BE2C (cell line): Measurements from ENCODE around the gene CLEC4D.
"Not testable (repeated sequence)": the region's sequence is repeated elsewhere in the genome, so short reads cannot be mapped to it uniquely, and the experiment has no call there.

ENCODE experiments used
- DNase-seq: peaks from one replicate; pipeline ENCODE4 v3.0.0-alpha.2; 2020
- H3K27me3 ChIP-seq: fragments of 250-450 bp; sonication (Bioruptor Pico); 2 replicates; pipeline ENCODE4 v1.5.1; 2020; ENCODE audit warnings: mild to moderate bottlenecking
- H3K36me3 ChIP-seq: fragments of 250-450 bp; sonication (Bioruptor Pico); 2 replicates; pipeline ENCODE4 v1.5.1; 2020; ENCODE audit warnings: mild to moderate bottlenecking
- H3K4me1 ChIP-seq: fragments of 250-450 bp; sonication (Bioruptor Pico); 2 replicates; pipeline ENCODE4 v1.5.1; 2020
- H3K4me3 ChIP-seq: 2 replicates; pipeline ENCODE4 v1.5.1; 2011; ENCODE audit warnings: low read depth, low read length
- H3K9me3 ChIP-seq: fragments of 250-450 bp; sonication (Bioruptor Pico); 2 replicates; pipeline ENCODE4 v1.5.1; 2020
- CTCF ChIP-seq: IDR thresholded peaks from 2 replicates; pipeline ENCODE4 v1.5.1; 2012; ENCODE audit warnings: mild to moderate bottlenecking, low read depth, low read length

CLEC4D gene

GRCh38 chr12:8483079-8483478, 30.2 kb upstream of the CLEC4D start:
- no peak for TF ChIP-seq CTCF
- H3K4me3 ChIP-seq = no peak overlapping the region
- H3K36me3 ChIP-seq = no peaks in the 10 kb centered on the region
- no peaks in the 10 kb centered on the region for H3K9me3 ChIP-seq
- no peaks in the 10 kb centered on the region for H3K27me3 ChIP-seq
- no peaks in the 10 kb centered on the region for H3K4me1 ChIP-seq
- DNase-seq = no peak

- no peak for DNase-seq
- Histone ChIP-seq H3K36me3 (no peaks in the 10 kb centered on the region), H3K27me3 (no peaks in the 10 kb centered on the region), H3K4me3 (no peak overlapping the region), H3K9me3 (no peaks in the 10 kb centered on the region), H3K4me1 (no peaks in the 10 kb centered on the region)
- no peak for TF ChIP-seq CTCF
These were observed 21.4 kb upstream of the CLEC4D start for GRCh38 chr12:8491646-8492530.

- no peak for TF ChIP-seq CTCF
- Histone ChIP-seq H3K27me3 (no peaks in the 10 kb centered on the region), H3K4me1 (no peaks in the 10 kb centered on the region), H3K9me3 (no peaks in the 10 kb centered on the region), H3K36me3 (no peaks in the 10 kb centered on the region), H3K4me3 (no peak overlapping the region)
- no peak for DNase-seq
These were observed 20.2 kb upstream of the CLEC4D start for GRCh38 chr12:8493084-8493483.

GRCh38 chr12:8495671-8496070, 17.6 kb upstream of the CLEC4D start:
- not testable (repeated sequence) for H3K27me3 ChIP-seq, DNase-seq

GRCh38 chr12:8496074-8496473, 17.2 kb upstream of the CLEC4D start:
- H3K4me3 ChIP-seq, DNase-seq, H3K4me1 ChIP-seq, H3K9me3 ChIP-seq, H3K27me3 ChIP-seq, H3K36me3 ChIP-seq: not testable (repeated sequence)

More at GRCh38 chr12:8495671-8496070, 17.6 kb upstream of the CLEC4D start:
- H3K4me3 ChIP-seq, H3K4me1 ChIP-seq, H3K9me3 ChIP-seq, H3K36me3 ChIP-seq: not testable (repeated sequence)

GRCh38 chr12:8499616-8500015, 13.7 kb upstream of the CLEC4D start:
- no peak for DNase-seq
- no peak overlapping the region for H3K4me3 ChIP-seq
- H3K4me1 ChIP-seq = no peaks in the 10 kb centered on the region
- TF ChIP-seq CTCF = no peak
- no peaks in the 10 kb centered on the region for H3K9me3 ChIP-seq
- H3K36me3 ChIP-seq = no peaks in the 10 kb centered on the region
- no peaks in the 10 kb centered on the region for H3K27me3 ChIP-seq

GRCh38 chr12:8501720-8502119, 11.6 kb upstream of the CLEC4D start:
- Histone ChIP-seq H3K36me3 (no peaks in the 10 kb centered on the region), H3K9me3 (no peaks in the 10 kb centered on the region), H3K4me1 (no peaks in the 10 kb centered on the region), H3K27me3 (no peaks in the 10 kb centered on the region), H3K4me3 (no peak overlapping the region)
- DNase-seq = no peak
- TF ChIP-seq CTCF = no peak
